H1 (cell line): ENCODE data around the gene A3GALT2.

Source experiments
- CEBPB ChIP-seq: IDR thresholded peaks from 2 replicates; pipeline ENCODE4 v1.6.1; 2012; ENCODE audit warnings: low read depth, low read length
- EP300 ChIP-seq, 2 experiments: IDR thresholded peaks; 1 replicate in 1 of 2; 2 replicates in 1 of 2; pipeline ENCODE4 v1.6.1; 2011 to 2012; ENCODE audit warnings: low read depth in 2 of 2, low read length in 2 of 2, mild to moderate bottlenecking in 2 of 2, borderline replicate concordance in 1 of 2, inconsistent platforms in 1 of 2, moderate library complexity in 1 of 2
- EZH2 ChIP-seq: fragments of 200-600 bp; sonication (generic); IDR thresholded peaks from 2 replicates; pipeline ENCODE4 v1.7.1; 2012; ENCODE audit warnings: low read depth, mild to moderate bottlenecking, moderate library complexity, low read length, inconsistent platforms; ENCODE audit not compliant: severe bottlenecking
- FOSL1 ChIP-seq: IDR thresholded peaks from 2 replicates; pipeline ENCODE4 v1.6.1; 2011; ENCODE audit warnings: mild to moderate bottlenecking, low read depth, low read length, moderate library complexity; ENCODE audit not compliant: insufficient read depth
- HDAC6 ChIP-seq: IDR thresholded peaks from one replicate; pipeline ENCODE4 v1.7.1; 2012; ENCODE audit warnings: low read depth, mild to moderate bottlenecking, inconsistent platforms, low read length, moderate library complexity
- MAX ChIP-seq: IDR thresholded peaks from 2 replicates; pipeline ENCODE4 v1.6.1; 2012; ENCODE audit warnings: inconsistent platforms
- NANOG ChIP-seq: IDR thresholded peaks from 2 replicates; pipeline ENCODE4 v1.6.1; 2011; ENCODE audit warnings: low read length, low read depth, mild to moderate bottlenecking, inconsistent platforms; ENCODE audit not compliant: insufficient read depth, poor library complexity, severe bottlenecking
- PHF8 ChIP-seq: fragments of 200-600 bp; sonication (generic); conservative IDR thresholded peaks from 2 replicates; pipeline ENCODE4 v1.7.1; 2012; ENCODE audit warnings: low read depth, mild to moderate bottlenecking, inconsistent platforms, low read length, moderate library complexity
- POLR2AphosphoS5 ChIP-seq: IDR thresholded peaks from 2 replicates; pipeline ENCODE4 v1.6.1; 2011; ENCODE audit warnings: low read depth, low read length
- SP1 ChIP-seq: IDR thresholded peaks from 2 replicates; pipeline ENCODE4 v1.6.1; 2011; ENCODE audit warnings: low read depth, low read length
- SP2 ChIP-seq: IDR thresholded peaks from 2 replicates; pipeline ENCODE4 v1.6.1; 2012; ENCODE audit warnings: mild to moderate bottlenecking, low read length, inconsistent platforms
- YY1 ChIP-seq: IDR thresholded peaks from 2 replicates; pipeline ENCODE4 v1.6.1; 2011; ENCODE audit warnings: low read depth, mild to moderate bottlenecking, low read length
- TF ChIP-seq, protein P1 (sequence below), 3 experiments: IDR thresholded peaks; 1 replicate in 2 of 3; 2 replicates in 1 of 3; pipeline versions ENCODE4 v1.5.1 to v1.6.1; 2011; ENCODE audit warnings: low read length in 3 of 3, mild to moderate bottlenecking in 3 of 3, inconsistent platforms in 2 of 3, low read depth in 1 of 3, moderate library complexity in 1 of 3; ENCODE audit not compliant: insufficient read depth in 1 of 3; ENCODE audit errors: control extremely low read depth in 1 of 3

DNA sequence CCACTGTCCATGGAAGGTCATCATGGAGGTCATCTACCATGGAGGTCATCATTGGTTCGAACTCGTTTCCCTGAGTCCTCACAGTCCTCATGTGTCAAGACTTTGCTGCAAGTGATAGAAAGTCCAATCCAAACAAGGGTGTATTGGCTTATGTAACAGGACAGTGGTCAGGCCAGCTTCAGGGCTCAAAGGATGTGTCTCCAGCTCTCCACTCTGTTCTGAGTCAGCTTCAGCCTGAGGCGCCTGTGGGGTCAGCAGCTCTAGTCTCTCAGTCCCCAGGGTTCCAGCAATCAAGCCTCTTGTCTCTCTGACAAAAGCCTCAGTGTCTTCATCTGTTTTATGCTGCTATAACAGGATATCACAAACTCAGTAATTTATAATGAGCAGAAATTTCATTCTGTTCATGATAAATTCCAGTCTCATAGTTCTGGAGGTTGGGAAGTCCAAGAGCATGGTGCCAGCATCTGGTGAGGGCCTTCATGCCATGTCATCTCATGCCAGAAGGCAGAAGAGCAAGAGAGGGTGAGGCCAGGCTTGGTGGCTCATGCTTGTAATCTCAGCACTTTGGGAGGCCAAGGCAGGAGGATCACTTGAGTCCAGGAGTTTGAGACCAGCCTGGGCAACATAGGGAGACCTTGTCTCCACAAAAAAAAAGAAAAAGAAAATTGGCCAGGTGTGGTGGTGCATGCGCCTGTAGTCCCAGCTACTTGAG, 19.5 kb downstream of the A3GALT2 start:
- TF ChIP-seq, protein P1, sequence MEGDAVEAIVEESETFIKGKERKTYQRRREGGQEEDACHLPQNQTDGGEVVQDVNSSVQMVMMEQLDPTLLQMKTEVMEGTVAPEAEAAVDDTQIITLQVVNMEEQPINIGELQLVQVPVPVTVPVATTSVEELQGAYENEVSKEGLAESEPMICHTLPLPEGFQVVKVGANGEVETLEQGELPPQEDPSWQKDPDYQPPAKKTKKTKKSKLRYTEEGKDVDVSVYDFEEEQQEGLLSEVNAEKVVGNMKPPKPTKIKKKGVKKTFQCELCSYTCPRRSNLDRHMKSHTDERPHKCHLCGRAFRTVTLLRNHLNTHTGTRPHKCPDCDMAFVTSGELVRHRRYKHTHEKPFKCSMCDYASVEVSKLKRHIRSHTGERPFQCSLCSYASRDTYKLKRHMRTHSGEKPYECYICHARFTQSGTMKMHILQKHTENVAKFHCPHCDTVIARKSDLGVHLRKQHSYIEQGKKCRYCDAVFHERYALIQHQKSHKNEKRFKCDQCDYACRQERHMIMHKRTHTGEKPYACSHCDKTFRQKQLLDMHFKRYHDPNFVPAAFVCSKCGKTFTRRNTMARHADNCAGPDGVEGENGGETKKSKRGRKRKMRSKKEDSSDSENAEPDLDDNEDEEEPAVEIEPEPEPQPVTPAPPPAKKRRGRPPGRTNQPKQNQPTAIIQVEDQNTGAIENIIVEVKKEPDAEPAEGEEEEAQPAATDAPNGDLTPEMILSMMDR (IDR thresholded peaks at IDR 0.05; ENCODE audit: control extremely low read depth in 1 of 3, insufficient read depth in 1 of 3, low read depth in 1 of 3, low read length in 3 of 3), result no peak
- TF ChIP-seq MAX (no peak), SP1 (no peak), POLR2AphosphoS5 (no peak), FOSL1 (no peak), PHF8 (no peak), EZH2 (no peak), NANOG (no peak), YY1 (no peak), EP300 (IDR thresholded peaks at IDR 0.05; ENCODE audit: borderline replicate concordance in 1 of 2, low read depth in 2 of 2, low read length in 2 of 2) (no peak), HDAC6 (no peak), CEBPB (no peak), SP2 (no peak)
